HUDEP-2 (cell line): ENCODE results near the gene SYPL1.

Source experiments
- DNase-seq, 76 experiments: peaks; one replicate each; lab custom pipeline; 2025; ENCODE audit not compliant: unreplicated experiment in 76 of 76; lab: John Stamatoyannopoulos, UW

Gene SYPL1

DNA sequence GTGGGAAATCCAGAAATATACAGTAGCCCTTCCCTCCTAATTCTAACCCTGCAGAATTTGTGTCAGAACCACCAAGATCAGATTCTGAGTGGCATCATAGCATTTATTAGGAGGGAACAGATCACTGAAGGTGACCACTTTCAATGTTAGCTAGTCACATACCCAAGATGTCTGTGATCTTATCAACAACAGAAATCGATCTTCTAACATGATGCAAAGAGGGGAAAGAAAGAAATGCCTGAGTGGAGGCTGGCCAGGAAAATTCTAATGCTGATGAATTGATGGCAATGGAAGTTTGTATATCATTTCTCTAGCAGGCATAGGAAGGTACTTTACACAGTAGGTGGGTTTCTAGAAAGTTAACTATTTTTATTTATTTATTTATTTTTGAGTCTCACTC, 10.6 kb upstream of the SYPL1 start:
- no peak for DNase-seq

GRCh38 chr7:106121189-106121810, 9.2 kb upstream of the SYPL1 start:
- DNase-seq: no peak

GRCh38 chr7:106120500-106120899, 8.4 kb upstream of the SYPL1 start:
- DNase-seq: no peak

- DNase-seq: no peak
Measured at GRCh38 chr7:106119719-106120118, 7.6 kb upstream of the SYPL1 start.

DNA sequence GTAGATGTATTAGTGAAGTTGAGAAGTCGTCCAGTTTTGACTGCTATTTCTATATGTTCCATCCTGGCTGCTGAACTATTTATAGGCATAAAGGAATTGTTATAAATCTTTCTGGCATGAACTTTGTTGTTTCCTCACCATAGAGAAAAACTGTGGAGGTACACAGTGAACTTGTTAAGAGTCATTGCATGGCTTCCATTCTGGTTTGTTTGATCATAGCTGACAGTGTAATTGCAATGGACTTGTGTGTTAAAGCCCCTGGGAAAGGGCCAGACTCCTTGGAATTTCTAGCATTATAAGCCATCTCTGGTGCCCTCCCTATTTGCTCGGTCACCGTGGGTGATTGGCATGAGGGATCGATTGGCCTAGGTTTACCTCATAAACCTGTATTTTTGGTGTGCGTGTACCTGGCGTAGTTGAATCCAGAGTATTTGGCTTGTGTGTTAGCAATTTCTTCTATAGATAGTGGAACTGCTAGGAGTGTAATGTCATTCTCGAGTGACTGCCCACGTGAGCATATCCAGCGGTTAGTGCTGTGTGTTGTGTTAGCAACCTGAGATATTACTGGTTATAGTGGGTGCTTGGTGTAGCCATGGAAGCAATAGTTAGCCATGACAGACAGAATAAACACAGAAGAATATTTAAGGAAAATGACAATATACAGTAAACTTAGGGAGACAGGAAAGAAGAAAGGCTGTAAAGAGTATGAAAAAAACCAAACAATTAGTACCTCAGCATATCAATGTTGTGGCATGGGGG, 5.9 kb upstream of the SYPL1 start:
- DNase-seq: no peak

- no peak for DNase-seq
Measured at GRCh38 chr7:106116161-106116704, 4.1 kb upstream of the SYPL1 start.

DNA sequence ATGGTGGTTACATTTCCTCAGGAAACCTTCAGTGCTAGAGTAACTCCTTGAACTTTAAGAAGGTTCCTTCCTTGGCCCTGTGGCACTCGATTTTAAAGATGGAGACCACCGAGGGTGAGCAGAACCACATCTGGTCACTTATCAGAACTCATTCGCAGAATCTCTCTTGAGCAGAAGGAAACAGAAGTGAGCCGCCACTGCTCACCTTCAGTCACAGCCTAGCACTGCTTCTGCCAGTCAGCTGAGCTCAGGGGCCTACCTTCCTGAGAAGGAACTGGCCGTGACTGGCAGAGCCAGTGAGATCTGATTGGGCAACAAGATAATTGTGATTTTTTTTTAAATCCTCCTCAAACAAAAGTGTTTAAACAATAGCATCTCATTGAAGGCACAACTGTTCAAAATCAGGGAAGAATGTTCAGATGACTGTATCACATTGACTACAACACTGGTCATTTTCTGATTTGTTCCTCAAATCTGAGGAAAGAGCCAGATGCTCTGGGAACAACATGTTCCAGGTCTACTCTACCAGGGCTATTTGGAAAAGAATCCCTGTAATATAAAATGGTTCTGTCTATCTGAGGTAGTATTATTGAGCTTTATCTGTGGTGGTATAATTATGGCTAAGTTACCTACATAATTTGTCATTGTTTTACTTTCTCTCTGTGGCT, 2.7 kb upstream of the SYPL1 start:
- no peak for DNase-seq

GRCh38 chr7:106112972-106113421, 885 bp upstream of the SYPL1 start:
- no peak for DNase-seq

GRCh38 chr7:106111655-106112117, 426 bp downstream of the SYPL1 start:
- DNase-seq: peak in 43 of 76 experiments; percentile 14 to 83 (median 61)

- peak in 2 of 76 experiments; percentile 15 to 37 for DNase-seq
Measured at GRCh38 chr7:106110885-106111654, 1.0 kb downstream of the SYPL1 start.

GRCh38 chr7:106110238-106110560, 1.9 kb downstream of the SYPL1 start:
- peak in 1 of 76 experiments; percentile 7 for DNase-seq

GRCh38 chr7:106109521-106110237, 2.4 kb downstream of the SYPL1 start:
- no peak for DNase-seq

DNA sequence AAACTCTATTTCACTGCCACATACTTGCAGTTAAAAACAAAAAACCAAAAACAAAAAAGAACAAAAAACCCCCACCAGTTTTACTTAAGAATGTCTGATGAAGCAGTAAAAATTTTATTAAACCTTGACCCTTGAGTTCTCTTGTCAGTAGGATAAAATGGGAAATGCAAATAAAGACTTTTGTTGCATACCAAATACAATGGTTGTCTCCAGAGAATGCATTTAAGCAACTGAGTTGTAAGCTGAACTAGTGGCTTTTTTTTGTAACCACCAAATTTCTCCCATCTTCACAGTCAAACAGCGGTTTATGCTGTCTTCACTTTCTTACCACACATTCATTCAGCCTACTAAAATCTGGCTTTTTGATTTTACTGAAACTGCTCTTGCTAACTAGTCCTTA, 3.1 kb downstream of the SYPL1 start:
- no peak for DNase-seq

- no peak for DNase-seq
Measured at GRCh38 chr7:106104721-106105260, 7.3 kb downstream of the SYPL1 start.

DNA sequence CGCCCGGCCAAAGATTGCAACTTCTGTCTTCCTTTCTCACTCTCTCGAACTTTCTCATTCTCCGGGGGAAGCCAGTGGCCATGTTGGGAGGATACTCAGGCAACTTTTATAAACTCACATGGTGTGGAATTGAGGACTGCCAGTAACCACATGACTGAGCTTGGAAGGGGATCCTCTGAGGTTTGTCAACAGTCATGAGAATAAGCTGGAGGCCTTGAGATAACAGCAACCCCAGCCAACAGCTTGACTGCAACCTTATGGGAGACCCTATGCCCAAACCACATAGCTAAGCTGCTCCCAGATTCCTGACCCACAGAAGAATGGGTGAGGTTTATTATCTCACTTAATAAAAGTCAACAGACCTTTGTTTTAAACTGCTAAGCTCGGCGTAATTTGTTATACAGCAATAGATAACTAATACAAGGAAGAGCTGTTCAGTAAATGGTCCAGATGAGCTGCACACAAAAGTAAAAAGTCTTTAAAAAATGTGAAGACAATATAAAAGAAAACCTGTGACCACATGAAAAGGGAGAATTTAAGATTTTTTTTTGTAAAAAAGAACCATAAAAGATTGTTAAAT, 9.6 kb downstream of the SYPL1 start:
- DNase-seq: peak in 1 of 76 experiments; percentile 7

DNA sequence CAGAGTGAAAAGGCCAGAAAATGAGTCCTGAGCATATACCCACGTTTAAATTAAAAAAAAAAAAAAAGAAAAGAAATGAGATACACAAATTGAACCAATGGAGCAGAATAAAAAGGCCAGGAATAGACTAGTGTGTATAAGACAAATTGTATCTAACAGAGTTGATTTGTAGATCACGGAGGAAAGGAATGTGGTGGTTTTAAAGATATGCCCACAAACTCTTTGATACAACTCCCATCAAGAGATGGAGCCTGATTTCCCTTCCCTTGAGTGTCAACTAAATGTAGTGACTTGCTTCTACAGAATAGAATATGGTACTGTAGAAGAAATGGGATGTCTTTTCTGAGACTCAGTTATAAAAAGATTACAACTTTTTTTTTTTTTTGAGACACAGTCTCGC, 10.4 kb downstream of the SYPL1 start:
- DNase-seq: no peak

GRCh38 chr7:106100863-106101629, 11.1 kb downstream of the SYPL1 start:
- DNase-seq: no peak

GRCh38 chr7:106099539-106099938, 12.6 kb downstream of the SYPL1 start:
- no peak for DNase-seq

DNA sequence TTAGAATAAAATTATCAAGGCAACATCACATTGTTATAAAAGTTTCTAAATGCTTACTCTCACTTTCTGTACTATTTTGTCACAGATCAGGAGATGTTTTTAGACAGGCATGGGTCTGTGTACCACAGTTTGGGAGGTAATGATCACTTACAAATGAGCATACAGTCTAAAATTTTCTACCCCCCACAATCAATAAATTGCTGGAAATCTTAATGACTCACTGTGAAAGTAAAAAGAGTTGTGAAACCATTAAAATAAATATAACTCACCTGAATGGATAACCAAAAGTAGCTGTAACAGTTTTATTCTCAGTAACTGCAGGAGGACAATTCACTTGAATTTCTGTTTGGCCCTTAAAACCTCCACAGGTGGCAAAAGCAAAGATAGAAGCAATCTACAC, 13.2 kb downstream of the SYPL1 start:
- DNase-seq: no peak
